Neural cell (in vitro differentiated cells): Measurements from ENCODE around the gene VSIG10. TPM values are rescaled to one million over a fixed set of nuclear protein-coding genes. Genes with fewer than 3 reads are reported as not detected.
"Not testable (repeated sequence)": the region's sequence is repeated elsewhere in the genome, so short reads cannot be mapped to it uniquely, and the experiment has no call there.

Experiments
- H2AFZ ChIP-seq: fragments of 200-600, 300-800 bp; sonication (generic), shearing (Covaris generic); 2 replicates; pipeline ENCODE4 v1.6.0; 2014; ENCODE audit warnings: low read depth, mild to moderate bottlenecking, antibody characterized with exemption, low read length, moderate library complexity
- H3F3A ChIP-seq: fragments of 200-600 bp; shearing (Covaris generic); 2 replicates; pipeline ENCODE4 v1.6.1; 2016; ENCODE audit warnings: mild to moderate bottlenecking, moderate library complexity, mixed read lengths, antibody characterized with exemption, low read length; ENCODE audit not compliant: insufficient read depth, poor library complexity, severe bottlenecking
- H3K27ac ChIP-seq: fragments of 200-600, 300-800 bp; sonication (generic), shearing (Covaris generic); 2 replicates; pipeline ENCODE4 v1.5.1; 2014; ENCODE audit warnings: mild to moderate bottlenecking, low read length, moderate library complexity
- H3K27me3 ChIP-seq: fragments of 300-800, 200-600 bp; sonication (generic), shearing (Covaris generic); 2 replicates; pipeline ENCODE4 v1.6.0; 2014; ENCODE audit warnings: mild to moderate bottlenecking, low read depth, low read length, moderate library complexity; ENCODE audit not compliant: insufficient read depth
- H3K36me3 ChIP-seq: fragments of 300-800, 200-600 bp; sonication (generic), shearing (Covaris generic); 2 replicates; pipeline ENCODE4 v1.5.1; 2014; ENCODE audit warnings: mild to moderate bottlenecking, antibody characterized with exemption, low read length, moderate library complexity; ENCODE audit not compliant: insufficient read depth
- H3K4me2 ChIP-seq: fragments of 300-800, 200-600 bp; sonication (generic), shearing (Covaris generic); 2 replicates; pipeline ENCODE4 v1.6.0; 2014; ENCODE audit warnings: mild to moderate bottlenecking, low read length
- H3K4me3 ChIP-seq: fragments of 300-800, 200-600 bp; sonication (generic), shearing (Covaris generic); 2 replicates; pipeline ENCODE4 v1.5.1; 2014; ENCODE audit warnings: mild to moderate bottlenecking, low read length, moderate library complexity
- H3K79me2 ChIP-seq: fragments of 200-600 bp; shearing (Covaris generic); replicated peaks from 2 replicates; pipeline ENCODE4 v1.6.0; 2014; ENCODE audit warnings: mild to moderate bottlenecking, low read length, moderate library complexity; ENCODE audit not compliant: insufficient read depth
- H3K9ac ChIP-seq: fragments of 300-800, 200-600 bp; sonication (generic), shearing (Covaris generic); 2 replicates; pipeline ENCODE4 v1.6.1; 2016; ENCODE audit warnings: mild to moderate bottlenecking, low read length, mixed read lengths
- H3K9me2 ChIP-seq: fragments of 200-600 bp; shearing (Covaris generic); 2 replicates; pipeline ENCODE4 v1.6.1; 2016; ENCODE audit warnings: mild to moderate bottlenecking, low read length, mixed read lengths; ENCODE audit not compliant: insufficient read depth
- H3K9me3 ChIP-seq: fragments of 200-600, 300-800 bp; sonication (generic), shearing (Covaris generic); 2 replicates; pipeline ENCODE4 v1.6.1; 2016; ENCODE audit warnings: mild to moderate bottlenecking, mixed run types, low read length, moderate library complexity, mixed read lengths
- H4K20me1 ChIP-seq: fragments of 200-600 bp; shearing (Covaris generic); 2 replicates; pipeline ENCODE4 v1.6.1; 2016; ENCODE audit warnings: mild to moderate bottlenecking, mixed run types; ENCODE audit not compliant: insufficient read depth
- CTCF ChIP-seq: fragments of 450-650 bp; IDR thresholded peaks from 2 replicates; pipeline ENCODE4 v1.5.1; 2014; ENCODE audit warnings: antibody characterized with exemption, mild to moderate bottlenecking, moderate library complexity; ENCODE audit not compliant: poor library complexity, severe bottlenecking
- EP300 ChIP-seq: fragments of 450-650 bp; conservative IDR thresholded peaks from 2 replicates; pipeline ENCODE4 v1.6.1; 2014; ENCODE audit warnings: antibody characterized with exemption, mild to moderate bottlenecking, moderate library complexity; ENCODE audit not compliant: poor library complexity, severe bottlenecking
- EZH2 ChIP-seq: fragments of 200-600, 300-800 bp; shearing (Covaris generic), sonication (generic); IDR thresholded peaks from 2 replicates; pipeline ENCODE4 v1.6.1; 2014; ENCODE audit warnings: antibody characterized with exemption, low read length, borderline replicate concordance, mild to moderate bottlenecking; ENCODE audit not compliant: insufficient read depth, poor library complexity, severe bottlenecking
- MXI1 ChIP-seq: fragments of 450-650 bp; conservative IDR thresholded peaks from 2 replicates; pipeline ENCODE4 v1.6.1; 2014; ENCODE audit warnings: antibody characterized with exemption, mild to moderate bottlenecking; ENCODE audit not compliant: poor library complexity, severe bottlenecking
- POLR2AphosphoS5 ChIP-seq: IDR thresholded peaks from 2 replicates; pipeline ENCODE4 v1.6.1; 2012
- RAD21 ChIP-seq: fragments of 450-650 bp; conservative IDR thresholded peaks from 2 replicates; pipeline ENCODE4 v1.6.1; 2014; ENCODE audit warnings: antibody characterized with exemption, mild to moderate bottlenecking, moderate library complexity
- SMC3 ChIP-seq: fragments of 450-650 bp; conservative IDR thresholded peaks from 2 replicates; pipeline ENCODE4 v1.6.1; 2014; ENCODE audit warnings: antibody characterized with exemption, mild to moderate bottlenecking, moderate library complexity; ENCODE audit not compliant: poor library complexity
- TAF1 ChIP-seq: IDR thresholded peaks from 2 replicates; pipeline ENCODE4 v1.6.1; 2012; ENCODE audit warnings: low read depth
- polyA plus RNA-seq: library from polyadenylated mRNA; depleted of rRNA; stranded (reverse); fragments of >200 nt; gene quantifications from 2 replicates; pipeline ENCODE4 v1.2.3, GENCODE V29; 2014
- TF ChIP-seq, protein P1 (sequence below): IDR thresholded peaks from 2 replicates; pipeline ENCODE4 v1.6.1; 2012; ENCODE audit warnings: borderline replicate concordance

VSIG10 gene
- polyA plus RNA-seq, 1 donor from 2014 or later: 2.0 TPM

- Histone ChIP-seq H2AFZ (peak overlapping the region; percentile 78), H3K4me3 (peak overlapping the region; percentile 97), H3K79me2 (peaks cover 12% of the 10 kb centered on the region), H3K9me2 (no peaks in the 10 kb centered on the region), H3K27ac (peak overlapping the region; percentile 57), H3K27me3 (no peaks in the 10 kb centered on the region), H3K9ac (peak overlapping the region; percentile 86), H3F3A (no peaks in the 10 kb centered on the region), H3K36me3 (peaks cover 5% of the 10 kb centered on the region), H4K20me1 (no peaks in the 10 kb centered on the region), H3K4me2 (peak overlapping the region; percentile 90), H3K9me3 (no peaks in the 10 kb centered on the region)
- no peak for TF ChIP-seq MXI1
- no peak for TF ChIP-seq SMC3
- no peak for TF ChIP-seq EP300
- TF ChIP-seq EZH2: no peak
Observed at GRCh38 chr12:118136559-118137003, 32.8 kb upstream of the VSIG10 start.

- Histone ChIP-seq H3K9me3 (no peaks in the 10 kb centered on the region), H3K4me2 (peak within 1 kb of the TSS; percentile 90), H3K36me3 (peaks cover 5% of the 10 kb centered on the region), H3K27ac (peak within 1 kb of the TSS; percentile 57), H3K9ac (peak within 1 kb of the TSS; percentile 86), H3K4me3 (peak within 1 kb of the TSS; percentile 97), H3F3A (no peaks in the 10 kb centered on the region), H3K27me3 (no peaks in the 10 kb centered on the region), H3K79me2 (peaks cover 12% of the 10 kb centered on the region), H2AFZ (peak within 1 kb of the TSS; percentile 78), H3K9me2 (no peaks in the 10 kb centered on the region), H4K20me1 (no peaks in the 10 kb centered on the region)
- peak; percentile 51 for TF ChIP-seq CTCF
- TF ChIP-seq TAF1: peak; percentile 83
- peak; percentile 95 for TF ChIP-seq MXI1
- TF ChIP-seq RAD21: peak; percentile 64
- TF ChIP-seq SMC3: peak; percentile 68
- TF ChIP-seq EP300: peak; percentile 23
- TF ChIP-seq EZH2: no peak
- peak; percentile 96 for TF ChIP-seq POLR2AphosphoS5
- TF ChIP-seq, protein P1, sequence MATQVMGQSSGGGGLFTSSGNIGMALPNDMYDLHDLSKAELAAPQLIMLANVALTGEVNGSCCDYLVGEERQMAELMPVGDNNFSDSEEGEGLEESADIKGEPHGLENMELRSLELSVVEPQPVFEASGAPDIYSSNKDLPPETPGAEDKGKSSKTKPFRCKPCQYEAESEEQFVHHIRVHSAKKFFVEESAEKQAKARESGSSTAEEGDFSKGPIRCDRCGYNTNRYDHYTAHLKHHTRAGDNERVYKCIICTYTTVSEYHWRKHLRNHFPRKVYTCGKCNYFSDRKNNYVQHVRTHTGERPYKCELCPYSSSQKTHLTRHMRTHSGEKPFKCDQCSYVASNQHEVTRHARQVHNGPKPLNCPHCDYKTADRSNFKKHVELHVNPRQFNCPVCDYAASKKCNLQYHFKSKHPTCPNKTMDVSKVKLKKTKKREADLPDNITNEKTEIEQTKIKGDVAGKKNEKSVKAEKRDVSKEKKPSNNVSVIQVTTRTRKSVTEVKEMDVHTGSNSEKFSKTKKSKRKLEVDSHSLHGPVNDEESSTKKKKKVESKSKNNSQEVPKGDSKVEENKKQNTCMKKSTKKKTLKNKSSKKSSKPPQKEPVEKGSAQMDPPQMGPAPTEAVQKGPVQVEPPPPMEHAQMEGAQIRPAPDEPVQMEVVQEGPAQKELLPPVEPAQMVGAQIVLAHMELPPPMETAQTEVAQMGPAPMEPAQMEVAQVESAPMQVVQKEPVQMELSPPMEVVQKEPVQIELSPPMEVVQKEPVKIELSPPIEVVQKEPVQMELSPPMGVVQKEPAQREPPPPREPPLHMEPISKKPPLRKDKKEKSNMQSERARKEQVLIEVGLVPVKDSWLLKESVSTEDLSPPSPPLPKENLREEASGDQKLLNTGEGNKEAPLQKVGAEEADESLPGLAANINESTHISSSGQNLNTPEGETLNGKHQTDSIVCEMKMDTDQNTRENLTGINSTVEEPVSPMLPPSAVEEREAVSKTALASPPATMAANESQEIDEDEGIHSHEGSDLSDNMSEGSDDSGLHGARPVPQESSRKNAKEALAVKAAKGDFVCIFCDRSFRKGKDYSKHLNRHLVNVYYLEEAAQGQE: peak; percentile 88
Observed at GRCh38 chr12:118135788-118136558, 32.2 kb upstream of the VSIG10 start, which contains the start of gene PEBP1. TSS of gene PEBP1 (plus strand) at chr12:118136124. CDS start at chr12:118136210, 86 bp downstream.

- H3K9me2 ChIP-seq, H2AFZ ChIP-seq, H3K27me3 ChIP-seq, H3K79me2 ChIP-seq, H3F3A ChIP-seq, H3K4me3 ChIP-seq, H3K4me2 ChIP-seq, H4K20me1 ChIP-seq, H3K27ac ChIP-seq, H3K9me3 ChIP-seq, H3K9ac ChIP-seq, H3K36me3 ChIP-seq: not testable (repeated sequence)
Observed at GRCh38 chr12:118129436-118129835, 25.6 kb upstream of the VSIG10 start.
